GM19324 (cell line): ENCODE measurements around the gene BHMT.
"Not testable (repeated sequence)": the region's sequence is repeated elsewhere in the genome, so short reads cannot be mapped to it uniquely, and the experiment has no call there.

Experiments
- ATAC-seq: cut with Tn5 transposase; IDR thresholded peaks from one replicate; pipeline ENCODE4 v1.9.1; 2021; ENCODE audit warnings: mild to moderate bottlenecking, moderate library complexity; ENCODE audit not compliant: unreplicated experiment, low FRiP score

BHMT gene

DNA sequence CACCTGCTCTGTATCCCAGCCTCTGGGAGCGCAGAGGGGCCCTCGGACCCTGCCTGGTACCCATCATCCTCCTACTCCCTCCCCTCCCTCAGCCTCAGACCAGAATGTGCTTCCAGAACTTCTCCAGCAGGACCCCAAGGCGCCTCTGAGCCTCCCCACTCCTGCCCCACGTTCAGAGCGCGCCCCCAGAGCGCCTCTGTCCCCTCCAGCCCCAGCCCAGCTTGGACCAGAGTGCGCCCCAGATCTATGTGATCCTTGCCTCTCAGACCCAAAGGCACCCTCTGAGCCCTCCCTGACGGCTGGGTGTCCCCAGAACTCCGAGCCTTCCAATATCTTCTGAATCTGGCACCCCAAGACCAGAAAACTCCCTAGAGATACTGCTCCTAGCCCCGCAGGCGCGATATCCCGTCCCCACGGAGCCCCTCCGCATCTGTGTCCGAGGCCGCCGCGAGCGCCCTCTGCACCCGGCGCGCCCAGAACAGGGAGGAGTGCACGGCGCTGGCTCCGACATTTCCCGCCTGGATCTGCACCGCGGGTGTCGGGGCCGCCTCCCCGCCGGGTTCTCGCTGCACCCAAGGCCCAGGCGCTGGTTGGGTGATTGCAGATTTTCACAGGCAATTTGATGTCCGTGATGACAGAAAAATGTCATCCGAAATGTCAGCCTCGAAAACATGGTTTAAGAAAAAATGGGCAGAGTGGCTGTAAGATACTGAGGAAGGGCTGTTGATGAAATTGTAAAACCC lies 522 bp downstream of the BHMT start:
- no peak for ATAC-seq

DNA sequence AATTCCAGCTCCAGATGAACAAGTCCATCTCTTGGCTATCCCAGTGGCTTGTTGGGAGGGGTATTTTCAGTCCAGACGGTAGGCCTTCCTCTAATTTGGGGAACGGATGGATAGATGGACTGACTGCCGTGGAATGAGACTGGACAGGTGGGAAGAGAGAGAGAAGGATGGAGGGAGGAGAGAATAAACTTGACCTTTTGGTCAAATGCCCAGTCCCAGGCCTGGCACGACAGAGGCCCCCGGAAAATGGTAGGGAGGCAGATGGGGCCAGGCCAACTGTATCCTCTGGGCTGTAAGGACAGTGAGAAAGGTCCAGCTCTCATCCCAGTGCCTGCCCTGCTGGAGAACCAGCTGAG lies 1.1 kb downstream of the BHMT start:
- no peak for ATAC-seq

DNA sequence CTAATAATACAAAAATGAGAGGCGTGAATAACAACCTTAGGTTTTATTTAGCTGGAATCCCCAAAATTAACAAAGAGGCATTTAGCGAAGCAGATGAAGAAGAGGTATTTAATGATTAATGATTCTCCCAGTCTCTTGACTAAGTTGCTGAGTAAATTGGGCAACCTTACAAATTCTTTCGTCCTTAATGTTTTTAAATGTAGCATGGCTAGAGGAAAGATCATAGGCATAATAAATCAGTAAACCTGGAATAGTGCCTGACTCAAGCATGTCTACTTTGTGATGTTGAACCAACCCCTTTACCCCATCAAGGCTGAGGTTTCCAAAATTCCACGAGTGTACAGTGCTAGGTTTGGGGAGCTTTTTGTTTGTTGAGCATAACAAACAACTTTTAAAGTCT lies 7.9 kb downstream of the BHMT start:
- ATAC-seq = no peak

DNA sequence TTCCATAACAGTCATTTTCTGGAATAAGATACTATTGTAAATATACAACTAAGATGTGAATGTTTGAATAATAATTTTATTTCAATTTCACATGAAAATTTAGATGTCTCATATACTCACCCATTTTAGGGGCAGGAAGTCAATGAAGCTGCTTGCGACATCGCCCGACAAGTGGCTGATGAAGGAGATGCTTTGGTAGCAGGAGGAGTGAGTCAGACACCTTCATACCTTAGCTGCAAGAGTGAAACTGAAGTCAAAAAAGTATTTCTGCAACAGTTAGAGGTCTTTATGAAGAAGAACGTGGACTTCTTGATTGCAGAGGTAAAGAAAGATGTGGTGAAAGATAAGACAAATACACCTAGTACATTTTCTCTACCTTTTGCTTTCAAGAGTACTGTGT lies 8.6 kb downstream of the BHMT start:
- ATAC-seq = no peak

DNA sequence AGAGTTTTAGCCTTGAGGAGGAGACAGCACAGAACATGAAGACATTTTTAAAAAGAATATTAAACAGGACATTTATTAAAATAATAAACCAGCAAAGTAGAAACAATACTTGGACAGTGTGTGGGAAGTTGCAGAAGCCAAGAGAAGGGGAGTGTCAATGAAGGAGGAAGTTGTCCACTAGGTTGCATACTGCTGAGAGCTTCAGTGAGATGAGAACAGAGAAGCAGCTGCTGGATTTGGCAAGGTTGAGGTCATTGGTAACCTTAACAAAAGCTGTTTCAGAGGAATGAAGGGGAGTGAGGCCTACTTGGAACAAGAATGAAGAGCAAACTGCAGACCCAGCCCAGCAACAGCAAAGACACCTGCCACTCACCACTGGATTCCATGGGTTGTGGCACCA lies 11.4 kb downstream of the BHMT start:
- no peak for ATAC-seq

DNA sequence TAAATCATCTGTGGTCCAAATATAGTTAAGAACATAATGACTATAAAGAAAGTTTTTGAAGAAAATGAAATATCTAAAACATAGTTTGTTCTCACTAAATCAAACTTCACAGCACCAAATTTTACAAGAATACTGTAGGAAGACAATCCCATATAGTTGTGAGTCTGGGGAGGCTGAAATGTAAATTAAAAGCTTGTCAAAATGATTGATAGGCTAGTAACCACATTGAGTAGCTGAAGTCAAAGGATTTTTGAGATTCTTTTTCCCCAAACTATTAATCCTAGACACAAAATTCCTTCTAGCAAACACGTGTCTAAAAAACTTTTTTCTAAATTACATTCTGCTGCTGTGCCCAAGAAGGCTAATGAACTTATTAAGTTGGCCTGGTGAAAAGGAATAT lies 13.0 kb downstream of the BHMT start:
- no peak for ATAC-seq

DNA sequence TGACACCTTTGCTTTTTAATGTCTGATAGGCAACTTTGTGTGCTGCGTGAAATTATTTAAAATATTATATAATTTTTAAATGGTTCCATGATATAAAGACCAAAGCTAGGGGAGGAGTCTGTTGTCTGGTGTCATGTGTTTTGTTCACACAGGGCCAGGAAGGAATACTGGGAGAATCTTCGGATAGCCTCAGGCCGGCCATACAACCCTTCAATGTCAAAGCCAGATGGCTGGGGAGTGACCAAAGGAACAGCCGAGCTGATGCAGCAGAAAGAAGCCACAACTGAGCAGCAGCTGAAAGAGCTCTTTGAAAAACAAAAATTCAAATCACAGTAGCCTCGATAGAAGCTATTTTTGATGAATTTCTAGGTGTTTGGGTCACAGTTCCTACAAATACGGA lies 19.2 kb downstream of the BHMT start:
- ATAC-seq = no peak

DNA sequence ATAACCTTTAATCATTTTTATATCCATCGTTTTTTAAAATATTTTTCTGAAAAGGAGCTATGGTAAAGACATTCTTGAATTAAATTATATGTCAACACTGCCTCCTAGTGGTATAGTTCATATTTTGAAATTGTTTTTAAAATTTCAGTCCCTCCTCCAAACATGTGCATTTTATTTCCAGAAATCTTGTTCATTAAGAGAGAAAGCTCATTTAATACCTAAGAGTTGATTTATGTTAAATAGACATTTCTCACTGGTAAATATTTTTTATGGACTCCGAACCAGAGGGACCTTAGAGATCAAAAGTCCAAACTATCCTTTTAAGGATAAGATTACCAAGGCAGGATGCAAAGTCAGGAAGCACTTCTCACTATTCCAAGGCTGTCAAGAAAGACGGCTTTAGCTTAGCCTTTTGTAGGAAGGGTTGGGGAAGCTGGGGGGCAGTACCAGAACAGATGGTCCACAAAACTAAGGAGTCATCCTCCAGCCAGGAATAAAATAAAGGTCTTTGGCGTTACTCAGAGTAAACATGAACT lies 21.6 kb downstream of the BHMT start:
- no peak for ATAC-seq

DNA sequence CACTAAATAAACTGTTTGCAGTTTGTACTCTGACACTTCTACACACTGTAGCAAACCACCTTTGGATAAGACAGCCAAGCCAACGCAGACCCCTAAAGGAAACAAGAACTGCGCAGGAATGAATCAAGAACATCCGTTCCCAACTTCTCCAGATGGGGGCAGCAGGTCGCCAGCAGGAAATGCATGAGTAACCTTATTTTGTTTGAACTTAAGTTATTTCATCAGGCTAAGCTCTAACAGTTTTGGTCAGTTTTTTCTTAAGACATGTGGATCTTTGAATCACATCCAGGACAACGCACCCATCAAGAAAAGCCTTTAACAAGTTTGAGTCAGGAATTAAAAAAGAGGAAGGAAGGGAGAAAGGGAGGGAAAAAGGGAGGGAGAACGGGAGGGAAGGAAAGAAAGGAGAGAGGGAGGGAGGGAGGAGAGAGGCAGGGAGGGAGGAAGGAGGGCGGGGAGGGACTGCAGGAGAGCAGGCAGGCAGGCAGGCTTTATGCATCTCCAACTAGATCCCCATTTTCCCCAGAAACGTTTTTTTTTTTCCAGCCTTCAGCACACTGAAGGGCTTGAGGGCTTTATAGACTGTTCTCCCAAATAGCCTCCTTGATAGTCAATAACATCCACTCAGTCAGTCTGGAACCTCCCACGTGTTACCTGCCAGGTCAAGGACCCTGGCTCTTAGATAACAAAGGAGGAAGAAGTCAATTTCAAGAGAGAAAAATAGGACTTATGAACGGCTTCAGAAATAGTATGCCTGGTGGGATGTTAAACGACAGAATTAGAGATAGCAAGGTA lies 22.2 kb downstream of the BHMT start:
- no peak for ATAC-seq

DNA sequence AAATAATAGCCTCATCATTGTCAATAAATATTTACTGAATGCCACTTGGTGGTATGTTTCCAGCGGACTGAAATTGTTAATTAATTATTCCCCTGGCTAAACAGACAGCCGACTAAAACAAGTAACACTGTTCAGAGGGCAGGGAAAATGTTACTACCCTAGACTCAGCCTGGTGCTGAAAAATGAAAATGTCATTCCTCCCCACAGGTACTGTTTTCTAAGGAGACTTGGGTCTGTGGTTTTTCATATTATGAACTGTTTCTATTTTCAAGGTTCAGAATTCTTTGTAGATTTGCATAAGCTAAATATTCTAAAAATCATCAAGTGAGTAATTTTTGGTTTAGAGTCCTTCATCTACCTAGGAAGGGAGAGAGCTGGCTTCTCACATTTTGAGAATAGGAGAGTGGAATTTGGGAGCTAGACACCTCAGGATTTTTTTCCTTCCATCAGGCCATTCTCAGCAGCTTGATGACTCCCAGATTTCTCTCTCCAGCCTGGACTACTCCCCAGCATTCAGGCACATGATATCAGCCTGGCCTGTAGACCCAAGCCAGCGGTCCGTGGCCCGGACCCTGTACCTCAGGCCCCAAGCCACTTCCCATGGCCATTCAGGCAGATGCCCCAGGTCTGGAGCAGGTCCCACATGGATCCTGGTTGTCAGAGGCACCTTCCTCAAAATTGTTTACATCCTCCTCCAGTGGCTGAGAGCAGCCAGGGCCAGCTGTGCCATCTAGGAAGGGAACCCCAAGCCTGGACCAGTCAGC lies 24.4 kb downstream of the BHMT start:
- ATAC-seq = no peak

DNA sequence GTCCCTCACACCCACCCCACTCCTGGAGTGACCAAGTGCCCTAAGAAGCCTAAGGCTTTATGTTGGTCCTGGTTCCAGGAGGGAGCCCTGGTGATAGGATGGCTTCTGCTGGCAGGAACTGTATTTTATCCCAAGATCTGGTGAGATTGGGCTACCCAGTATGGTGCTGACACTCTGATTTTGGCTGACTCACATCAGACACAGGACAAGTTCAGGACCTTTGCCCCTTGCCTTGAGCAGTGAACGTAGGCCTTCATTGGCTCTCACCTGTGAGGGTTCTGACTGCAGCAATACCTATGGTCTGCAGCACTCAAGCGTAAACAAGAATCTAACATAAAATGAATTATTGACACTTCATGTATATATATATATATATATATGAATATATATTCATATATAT lies 25.0 kb downstream of the BHMT start:
- no peak for ATAC-seq

DNA sequence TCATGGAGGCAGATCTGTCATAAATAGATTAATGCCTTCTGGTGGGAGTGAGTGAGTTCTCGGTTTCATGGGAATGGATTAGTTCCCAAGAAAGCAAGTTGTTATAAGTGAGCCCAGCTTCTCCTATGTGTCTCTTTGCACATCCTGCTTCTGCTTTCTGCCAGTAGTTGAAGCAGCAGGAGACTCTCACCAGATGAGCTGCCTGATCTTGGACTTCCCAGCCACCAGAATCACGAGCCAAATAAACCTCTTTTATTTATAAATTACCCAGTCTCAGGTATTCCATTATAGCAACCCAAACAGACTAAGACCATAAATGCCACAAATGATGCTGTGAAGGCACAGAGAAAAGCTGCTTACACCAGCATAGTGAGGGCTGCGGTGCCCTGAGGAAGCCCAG lies 28.9 kb downstream of the BHMT start:
- no peak for ATAC-seq

DNA sequence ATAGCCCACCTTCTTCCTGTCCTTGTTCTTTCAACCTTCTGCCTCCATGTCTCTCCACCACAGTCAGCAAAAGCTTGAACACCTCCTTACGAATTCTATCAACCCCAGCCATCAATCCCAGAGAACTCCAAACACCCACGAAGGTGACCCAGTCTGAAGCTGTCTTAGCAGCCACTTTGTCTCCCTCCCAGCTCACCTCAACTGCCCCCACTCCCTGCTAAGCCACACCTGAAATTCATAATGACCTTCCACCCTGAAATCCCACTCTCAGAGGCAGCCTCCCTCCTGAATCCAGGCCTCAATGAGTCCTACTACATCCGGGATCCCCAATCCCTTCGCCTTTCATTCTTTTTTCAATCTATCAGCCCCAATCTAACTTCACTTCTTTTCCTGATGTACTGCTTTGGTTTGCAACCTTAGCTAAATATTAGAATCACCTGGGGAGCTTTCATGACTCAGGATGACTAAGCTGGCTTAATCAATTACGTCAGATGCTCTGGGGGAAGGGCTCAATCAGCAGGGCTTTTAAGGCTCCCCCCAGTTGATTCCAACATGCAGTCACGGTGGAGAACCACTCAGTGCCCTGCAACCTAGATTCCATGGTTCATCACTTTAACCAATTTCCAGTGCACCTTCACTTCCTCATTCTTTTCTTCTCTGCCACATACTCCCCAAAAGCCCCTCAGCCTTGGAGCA lies 32.2 kb downstream of the BHMT start:
- no peak for ATAC-seq

DNA sequence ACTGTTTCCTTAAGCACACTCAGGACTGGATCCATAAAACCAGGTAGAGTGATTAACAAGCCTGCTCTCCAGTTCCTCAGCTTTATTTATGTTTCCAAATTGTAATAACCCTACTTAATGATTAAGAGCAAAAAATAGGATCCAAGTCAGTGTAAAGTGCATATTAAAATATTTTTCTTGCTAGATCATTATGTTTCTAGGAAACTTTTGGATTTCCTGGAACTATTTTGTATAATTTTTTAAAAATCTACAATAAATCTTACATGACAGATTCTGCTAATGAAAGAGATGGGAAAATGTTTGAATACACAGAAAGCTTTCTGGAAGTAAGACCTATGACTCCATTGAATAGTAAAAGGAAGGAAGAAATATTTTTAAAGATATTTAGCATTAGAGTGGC lies 35.5 kb downstream of the BHMT start:
- ATAC-seq = no peak

DNA sequence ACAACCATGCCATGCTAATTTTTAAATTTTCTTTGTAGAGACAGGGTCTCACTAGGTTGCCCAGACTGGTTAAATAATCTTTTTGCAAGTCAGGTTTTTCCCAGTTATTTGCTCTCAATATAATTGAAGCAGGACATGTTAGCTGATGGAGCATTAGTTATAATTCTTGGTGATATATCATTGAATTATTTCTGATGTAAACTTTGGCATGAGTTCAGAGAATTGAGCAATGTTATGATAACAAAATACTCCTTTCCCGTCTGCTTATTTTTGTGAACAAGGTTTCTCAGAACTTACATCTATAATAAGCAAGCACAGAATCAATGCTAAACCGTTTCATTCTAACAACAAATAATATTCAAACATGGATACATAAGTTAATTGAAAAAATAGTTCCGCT lies 37.8 kb downstream of the BHMT start:
- no peak for ATAC-seq

DNA sequence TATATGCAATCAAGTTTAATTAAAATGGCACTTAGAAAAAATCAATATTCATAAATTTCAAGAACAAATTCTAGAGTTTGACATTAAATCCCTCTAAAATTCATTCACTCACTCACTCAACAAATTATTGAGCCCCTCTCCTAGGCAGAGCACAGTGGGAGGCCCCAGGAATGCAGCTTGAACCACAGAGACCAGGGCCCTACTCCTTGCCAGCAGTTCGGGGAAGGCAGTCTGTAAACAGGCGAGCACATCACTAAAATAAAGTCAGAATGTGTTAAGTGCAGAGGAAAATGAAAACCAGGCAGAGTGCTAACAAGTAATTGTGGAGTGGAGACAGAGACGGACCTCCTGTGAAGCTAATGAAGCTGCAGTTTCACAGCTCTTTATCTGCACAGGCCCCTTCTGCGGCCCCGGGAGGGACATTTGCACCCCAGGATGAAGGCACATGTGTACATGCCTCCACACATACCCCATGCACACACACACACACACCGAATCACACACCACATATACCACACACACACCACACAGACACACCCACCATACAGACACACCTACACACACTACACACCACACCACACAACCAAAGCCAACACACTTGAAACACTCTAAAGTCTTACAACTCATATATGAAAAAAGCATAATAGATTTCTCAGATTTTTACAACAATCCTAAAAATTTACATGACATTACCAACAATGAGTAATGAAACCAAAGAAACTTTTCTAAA lies 40.5 kb downstream of the BHMT start:
- no peak for ATAC-seq

DNA sequence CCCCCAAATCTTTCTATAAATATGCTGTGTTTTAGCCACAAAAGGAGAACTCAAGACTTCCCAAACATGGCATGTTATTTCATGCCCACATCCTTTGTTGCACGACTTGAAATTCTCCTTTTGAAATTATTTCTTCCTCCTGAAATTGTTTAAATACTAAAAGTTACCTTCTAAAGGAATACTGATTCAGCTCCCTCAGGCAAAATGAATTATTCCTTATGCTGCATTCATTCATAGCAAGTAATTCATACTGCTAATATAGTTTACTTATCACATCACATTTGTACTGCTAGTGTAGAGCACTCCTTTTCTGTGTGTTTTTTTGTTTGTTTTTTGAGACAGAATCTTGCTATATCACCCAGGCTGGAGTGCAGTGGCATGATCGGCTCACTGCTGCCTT lies 45.7 kb downstream of the BHMT start:
- no peak for ATAC-seq

DNA sequence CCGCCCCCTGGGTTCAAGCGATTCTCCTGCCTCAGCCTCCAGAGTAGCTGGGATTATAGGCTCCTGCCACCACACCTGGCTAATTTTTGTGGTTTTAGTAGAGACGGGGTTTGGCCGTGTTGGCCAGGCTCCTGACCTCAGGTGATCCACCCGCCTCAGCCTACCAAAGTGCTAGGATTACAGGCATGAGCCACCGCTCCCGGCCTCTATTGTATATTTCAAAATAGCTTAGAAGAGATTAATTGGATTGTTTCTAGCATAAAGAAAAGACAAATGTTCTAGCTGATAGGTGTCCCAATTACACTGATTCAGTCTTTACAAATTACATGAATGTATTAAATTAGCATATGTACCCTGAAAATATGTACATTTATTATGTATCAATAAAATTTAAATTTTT lies 50.0 kb downstream of the BHMT start:
- ATAC-seq = not testable (repeated sequence)

DNA sequence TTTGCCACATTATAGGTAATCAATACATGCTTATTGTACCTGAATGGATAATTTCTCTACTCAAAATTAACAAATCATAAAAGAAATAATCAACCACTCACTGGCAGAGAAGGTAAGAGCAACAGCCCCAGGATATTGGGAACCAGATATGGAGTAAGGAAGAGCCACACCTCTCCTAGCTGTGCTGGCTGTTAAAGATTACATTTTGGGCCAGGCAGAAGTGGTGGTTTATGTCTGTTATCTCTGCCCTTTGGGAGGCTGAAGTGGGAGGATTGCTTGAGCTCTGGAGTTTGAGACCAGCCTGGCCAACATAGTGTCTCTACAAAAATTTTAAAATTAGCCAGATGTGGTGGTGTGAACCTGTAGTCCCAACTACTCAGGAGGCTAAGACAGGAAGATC lies 56.4 kb downstream of the BHMT start:
- no peak for ATAC-seq

DNA sequence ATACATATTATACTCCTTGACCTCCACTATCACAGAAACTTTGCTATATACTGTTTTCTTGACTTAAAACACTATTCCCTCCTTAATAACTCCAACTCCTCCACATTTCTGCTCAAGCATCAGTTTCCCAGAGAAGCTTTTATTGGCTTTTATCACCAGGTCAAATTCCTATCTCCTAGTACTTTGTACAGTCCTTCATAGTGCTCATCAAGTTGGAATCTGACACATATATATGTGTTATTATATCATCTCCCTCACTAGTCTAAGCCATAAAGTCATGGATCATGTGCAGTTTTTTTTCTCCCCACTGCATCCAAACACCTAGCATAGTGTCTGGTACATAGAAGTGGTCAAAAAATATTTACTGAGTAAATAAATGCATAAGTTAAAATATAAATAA lies 59.1 kb downstream of the BHMT start:
- no peak for ATAC-seq
